Vagina (tissue), 2 donors: Measurements from ENCODE around the gene PLXDC1. TPM values are rescaled to one million over a fixed set of nuclear protein-coding genes. Genes with fewer than 3 reads are reported as not detected.
A peak's percentile ranks its signal among the peaks of the same experiment; 100 is the strongest.

ENCODE experiments used
- DNase-seq, 2 donors: peaks; one replicate each; pipeline ENCODE4 v3.0.0-alpha.2; 2017; ENCODE audit errors: extremely low spot score in 2 of 2
- H3K27ac ChIP-seq: fragments of 200-600 bp; sonication (generic); one replicate; pipeline ENCODE4 v1.5.1; 2019
- H3K27me3 ChIP-seq: fragments of 200-600 bp; sonication (generic); one replicate; pipeline ENCODE4 v1.5.1; 2019
- H3K36me3 ChIP-seq, 2 donors: fragments of 200-600 bp; sonication (generic); one replicate each; pipeline ENCODE4 v1.5.1; 2017 to 2019
- H3K4me1 ChIP-seq: fragments of 200-600 bp; sonication (generic); one replicate; pipeline ENCODE4 v1.5.1; 2019
- H3K4me3 ChIP-seq, 2 donors: fragments of 200-600 bp; sonication (generic); 1 replicate in 1 of 2; 2 replicates in 1 of 2; pipeline ENCODE4 v1.5.1; 2016 to 2019
- H3K9me3 ChIP-seq: fragments of 200-600 bp; sonication (generic); one replicate; pipeline ENCODE4 v1.5.1; 2019
- POLR2A ChIP-seq, 2 donors: fragments of 450-650 bp; IDR thresholded peaks; one replicate each; pipeline ENCODE4 v1.6.1; 2017; ENCODE audit warnings: antibody characterized with exemption in 2 of 2, mild to moderate bottlenecking in 2 of 2, moderate library complexity in 2 of 2
- POLR2AphosphoS5 ChIP-seq, 2 donors: sonication (generic); formaldehyde crosslinking; IDR thresholded peaks; one replicate each; pipeline ENCODE4 v1.9.0; 2017; ENCODE audit warnings: antibody characterized with exemption in 2 of 2, mild to moderate bottlenecking in 2 of 2, low read depth in 1 of 2; ENCODE audit not compliant: insufficient read depth in 1 of 2
- intact Hi-C: fragments of 100-400 bp; cut with DNase I; formaldehyde crosslinking; loops from one replicate; pipeline ENCODE4 v1.15.1; 2023
- total RNA-seq: library from RNA; depleted of rRNA; stranded (reverse); fragments of >200 nt; gene quantifications from one replicate; pipeline ENCODE4 v1.2.3, GENCODE V29; 2016
- TF ChIP-seq, protein P1 (sequence below), 3 experiments: fragments of 450-650 bp in 2 of 3; fragments of 200-600 bp in 1 of 3; sonication (generic) in 1 of 3; IDR thresholded peaks; one replicate each; pipeline ENCODE4 v1.5.1; 2017 to 2019; ENCODE audit warnings: antibody characterized with exemption in 3 of 3, mild to moderate bottlenecking in 2 of 3, moderate library complexity in 2 of 3

PLXDC1 gene
- total RNA-seq, 1 donor from 2014 or later: 6.6 TPM

GRCh38 chr17:39098588-39098987 lies 52.8 kb downstream of the PLXDC1 start:
- intact Hi-C loops: no loop called here
- H3K36me3 ChIP-seq: no peaks in the 10 kb centered on the region
- no peaks in the 10 kb centered on the region for H3K27me3 ChIP-seq
- TF ChIP-seq POLR2AphosphoS5 (IDR thresholded peaks at IDR 0.05; ENCODE audit: insufficient read depth in 1 of 2, low read depth in 1 of 2) (no peak), POLR2A (IDR thresholded peaks at IDR 0.05) (no peak)
- TF ChIP-seq, protein P1, sequence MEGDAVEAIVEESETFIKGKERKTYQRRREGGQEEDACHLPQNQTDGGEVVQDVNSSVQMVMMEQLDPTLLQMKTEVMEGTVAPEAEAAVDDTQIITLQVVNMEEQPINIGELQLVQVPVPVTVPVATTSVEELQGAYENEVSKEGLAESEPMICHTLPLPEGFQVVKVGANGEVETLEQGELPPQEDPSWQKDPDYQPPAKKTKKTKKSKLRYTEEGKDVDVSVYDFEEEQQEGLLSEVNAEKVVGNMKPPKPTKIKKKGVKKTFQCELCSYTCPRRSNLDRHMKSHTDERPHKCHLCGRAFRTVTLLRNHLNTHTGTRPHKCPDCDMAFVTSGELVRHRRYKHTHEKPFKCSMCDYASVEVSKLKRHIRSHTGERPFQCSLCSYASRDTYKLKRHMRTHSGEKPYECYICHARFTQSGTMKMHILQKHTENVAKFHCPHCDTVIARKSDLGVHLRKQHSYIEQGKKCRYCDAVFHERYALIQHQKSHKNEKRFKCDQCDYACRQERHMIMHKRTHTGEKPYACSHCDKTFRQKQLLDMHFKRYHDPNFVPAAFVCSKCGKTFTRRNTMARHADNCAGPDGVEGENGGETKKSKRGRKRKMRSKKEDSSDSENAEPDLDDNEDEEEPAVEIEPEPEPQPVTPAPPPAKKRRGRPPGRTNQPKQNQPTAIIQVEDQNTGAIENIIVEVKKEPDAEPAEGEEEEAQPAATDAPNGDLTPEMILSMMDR (IDR thresholded peaks at IDR 0.05): no peak
- no peak for DNase-seq
- H3K9me3 ChIP-seq: no peaks in the 10 kb centered on the region
- no peak overlapping the region for H3K27ac ChIP-seq
- H3K4me1 ChIP-seq: peaks cover 32% of the 10 kb centered on the region
- no peak overlapping the region for H3K4me3 ChIP-seq

DNA sequence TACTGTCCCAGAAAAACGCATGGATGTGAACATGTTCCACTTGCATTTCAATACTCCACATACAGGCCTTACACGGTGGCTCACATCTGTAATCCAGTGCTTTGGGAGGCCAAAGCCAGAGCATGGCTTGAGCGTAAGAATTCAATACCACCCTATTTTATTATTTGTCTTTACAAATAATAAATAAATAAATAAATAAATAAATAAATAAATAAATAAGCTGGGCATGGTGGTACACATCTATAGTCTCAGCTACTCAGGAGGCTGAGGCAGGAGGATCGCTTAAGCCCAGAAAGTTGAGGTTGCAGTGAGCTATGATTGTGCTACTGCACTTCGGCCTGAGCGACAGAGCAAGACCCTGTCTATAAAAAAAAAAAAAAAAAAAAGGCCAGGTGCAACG lies 53.9 kb downstream of the PLXDC1 start:
- TF ChIP-seq POLR2A (IDR thresholded peaks at IDR 0.05): no peak
- no peak for TF ChIP-seq POLR2AphosphoS5 (IDR thresholded peaks at IDR 0.05; ENCODE audit: insufficient read depth in 1 of 2, low read depth in 1 of 2)
- TF ChIP-seq, protein P1 (IDR thresholded peaks at IDR 0.05): no peak
- peaks cover 32% of the 10 kb centered on the region for H3K4me1 ChIP-seq
- no peak overlapping the region for H3K4me3 ChIP-seq
- H3K9me3 ChIP-seq: no peaks in the 10 kb centered on the region
- DNase-seq: no peak
- H3K27me3 ChIP-seq: no peaks in the 10 kb centered on the region
- intact Hi-C loops: no loop called here
- no peaks in the 10 kb centered on the region for H3K36me3 ChIP-seq
- H3K27ac ChIP-seq: no peak overlapping the region

DNA sequence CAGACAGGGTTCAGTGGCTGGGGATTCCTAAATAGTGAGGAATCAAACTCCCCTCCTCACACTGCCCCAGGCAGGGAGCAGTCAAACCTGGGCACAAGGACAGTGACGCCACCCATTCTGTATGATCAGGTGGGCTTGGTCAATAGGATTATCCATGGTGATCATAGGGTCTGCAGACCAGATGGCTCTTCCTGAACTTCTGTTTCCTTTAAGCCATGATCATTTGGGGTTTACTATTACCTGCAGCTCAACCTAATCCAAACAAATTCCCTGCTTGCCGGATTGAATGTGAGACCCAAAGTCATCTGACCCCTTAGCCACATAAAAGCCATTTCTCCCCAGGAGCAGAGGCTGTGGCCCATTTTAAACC lies 54.3 kb downstream of the PLXDC1 start:
- intact Hi-C loops: no loop called here

DNA sequence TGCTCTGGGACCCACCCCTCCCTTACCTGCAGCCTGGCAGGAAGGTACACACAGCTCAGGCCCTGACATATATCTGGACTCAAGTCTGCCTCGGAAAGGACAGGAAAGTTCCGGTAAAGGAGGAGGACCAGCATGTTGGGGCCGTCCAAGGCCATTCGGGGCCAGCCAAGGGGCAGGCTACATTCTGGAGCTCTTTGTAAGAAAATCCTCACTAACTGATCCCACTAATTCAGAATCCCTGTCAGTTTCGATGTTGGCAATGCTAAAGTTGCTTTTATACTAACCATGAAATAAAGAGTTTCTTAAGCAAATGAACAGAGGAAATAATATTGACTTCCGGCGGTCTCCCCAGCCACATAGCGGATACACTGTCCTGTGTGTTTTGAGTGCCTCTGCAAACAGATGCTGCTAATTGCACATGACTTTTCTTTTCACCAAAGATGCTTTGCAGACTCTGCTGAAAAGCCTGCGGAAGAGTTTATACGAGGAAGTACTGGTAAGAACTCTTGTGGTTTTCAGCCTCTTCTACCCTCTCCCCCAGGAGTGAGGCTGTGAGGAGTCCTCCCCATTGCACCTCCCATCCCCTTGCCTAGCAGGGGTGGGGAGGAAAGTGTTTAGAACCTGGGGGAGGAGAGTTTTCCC lies 54.8 kb downstream of the PLXDC1 start:
- TF ChIP-seq POLR2A (IDR thresholded peaks at IDR 0.05) (no peak), POLR2AphosphoS5 (IDR thresholded peaks at IDR 0.05; ENCODE audit: insufficient read depth in 1 of 2, low read depth in 1 of 2) (no peak)
- TF ChIP-seq, protein P1 (IDR thresholded peaks at IDR 0.05): no peak
- intact Hi-C loops: no loop called here
- Histone ChIP-seq H3K27me3 (no peaks in the 10 kb centered on the region), H3K27ac (peak overlapping the region; percentile 45), H3K4me1 (peaks cover 32% of the 10 kb centered on the region), H3K9me3 (no peaks in the 10 kb centered on the region), H3K4me3 (no peak overlapping the region), H3K36me3 (no peaks in the 10 kb centered on the region)
- DNase-seq: no peak

More for the DNA sequence above, 54.3 kb downstream of the PLXDC1 start:
- no peaks in the 10 kb centered on the region for H3K9me3 ChIP-seq
- no peak for DNase-seq
- H3K4me3 ChIP-seq: no peak overlapping the region
- no peak for TF ChIP-seq POLR2A (IDR thresholded peaks at IDR 0.05)
- peak overlapping the region; percentile 45 for H3K27ac ChIP-seq
- no peaks in the 10 kb centered on the region for H3K27me3 ChIP-seq
- no peaks in the 10 kb centered on the region for H3K36me3 ChIP-seq
- H3K4me1 ChIP-seq: peaks cover 32% of the 10 kb centered on the region

DNA sequence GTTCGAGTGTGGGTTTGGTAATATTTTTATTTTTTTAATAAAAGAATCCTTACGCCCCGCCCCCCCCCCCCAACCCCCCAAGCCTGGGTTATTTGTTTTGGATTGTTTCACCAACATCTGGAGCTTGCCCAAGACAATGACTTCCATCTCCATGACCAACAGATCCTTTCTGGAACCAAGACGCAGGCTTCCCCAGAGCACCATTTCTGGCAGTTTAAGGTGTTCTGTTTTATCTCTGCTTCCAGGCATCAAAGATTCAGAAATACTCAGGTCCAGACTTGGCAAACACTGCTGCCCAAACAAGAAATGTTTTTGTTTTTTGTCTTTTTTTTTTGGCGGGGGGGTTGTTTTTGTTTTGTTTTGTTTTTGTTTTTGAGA lies 56.1 kb downstream of the PLXDC1 start:
- Histone ChIP-seq H3K4me3 (no peak overlapping the region), H3K36me3 (no peaks in the 10 kb centered on the region), H3K9me3 (no peaks in the 10 kb centered on the region), H3K27me3 (no peaks in the 10 kb centered on the region), H3K4me1 (peaks cover 30% of the 10 kb centered on the region), H3K27ac (peak overlapping the region; percentile 6)
- TF ChIP-seq, protein P1 (IDR thresholded peaks at IDR 0.05): no peak
- intact Hi-C loops: no loop called here
- no peak for DNase-seq
